GM19372 (cell line): ENCODE results near the gene DNAJA3.

ENCODE experiments used
- ATAC-seq: cut with Tn5 transposase; IDR thresholded peaks from one replicate; pipeline ENCODE4 v1.9.1; 2021; ENCODE audit warnings: mild to moderate bottlenecking, low read depth, moderate library complexity; ENCODE audit not compliant: unreplicated experiment

The DNAJA3 gene

DNA sequence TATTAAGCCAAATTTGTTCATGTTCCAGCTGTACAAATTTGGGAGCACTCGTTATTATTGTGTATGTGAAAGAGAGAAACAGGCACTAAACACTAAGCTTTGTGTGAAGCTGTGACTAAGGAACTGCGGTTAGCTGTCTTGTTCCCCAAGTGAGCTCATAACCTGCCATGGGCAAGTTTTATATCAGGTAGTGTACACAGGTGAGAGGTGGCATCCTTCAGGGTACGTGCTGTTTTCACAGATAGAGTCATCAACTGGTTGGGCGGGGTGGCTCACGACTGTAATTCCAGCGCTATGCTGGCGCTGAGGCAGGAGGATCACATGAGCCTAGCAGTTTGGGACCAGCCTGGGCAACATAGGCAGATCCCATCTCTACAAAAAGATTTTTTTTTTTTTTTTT lies 2.8 kb downstream of the DNAJA3 start:
- no peak for ATAC-seq

DNA sequence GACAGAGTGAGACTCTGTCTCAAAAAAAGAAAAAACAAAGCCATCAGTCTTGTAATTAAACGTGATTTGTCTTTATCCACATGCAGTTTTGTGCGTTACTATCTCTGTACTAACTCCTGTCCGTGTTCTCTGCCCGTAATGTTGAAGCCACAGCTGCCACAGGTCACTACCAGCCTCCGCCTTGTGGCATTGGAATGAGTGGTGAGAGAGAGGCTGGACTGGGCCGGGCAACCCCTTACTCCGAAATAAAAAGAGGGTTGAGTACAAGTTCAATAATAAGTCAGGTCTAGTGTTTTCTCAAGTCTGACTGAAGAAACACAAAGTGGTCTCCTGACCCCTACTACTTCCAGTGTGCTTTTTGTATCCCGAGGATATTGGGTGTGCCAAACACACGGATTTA lies 5.4 kb downstream of the DNAJA3 start:
- no peak for ATAC-seq

DNA sequence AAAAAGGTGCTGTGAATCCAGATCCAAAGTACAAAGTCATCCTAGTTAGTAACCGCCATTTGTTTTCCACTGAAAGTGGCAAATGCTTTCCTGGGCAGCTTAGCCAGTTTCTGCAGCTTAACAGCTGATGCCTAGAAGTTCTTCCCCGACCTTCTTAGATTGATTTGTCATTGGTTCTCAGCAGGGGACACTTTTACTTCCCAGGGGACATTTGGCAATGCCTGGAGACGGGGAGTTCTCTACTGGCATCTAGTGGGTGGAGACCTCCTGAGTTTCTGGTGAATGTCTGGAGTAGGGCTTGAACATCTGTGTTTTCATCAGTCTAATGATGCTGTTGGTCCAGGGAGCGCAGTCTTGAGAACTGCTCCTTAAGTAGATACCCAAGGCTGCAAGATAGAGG lies 7.6 kb downstream of the DNAJA3 start:
- ATAC-seq = no peak

DNA sequence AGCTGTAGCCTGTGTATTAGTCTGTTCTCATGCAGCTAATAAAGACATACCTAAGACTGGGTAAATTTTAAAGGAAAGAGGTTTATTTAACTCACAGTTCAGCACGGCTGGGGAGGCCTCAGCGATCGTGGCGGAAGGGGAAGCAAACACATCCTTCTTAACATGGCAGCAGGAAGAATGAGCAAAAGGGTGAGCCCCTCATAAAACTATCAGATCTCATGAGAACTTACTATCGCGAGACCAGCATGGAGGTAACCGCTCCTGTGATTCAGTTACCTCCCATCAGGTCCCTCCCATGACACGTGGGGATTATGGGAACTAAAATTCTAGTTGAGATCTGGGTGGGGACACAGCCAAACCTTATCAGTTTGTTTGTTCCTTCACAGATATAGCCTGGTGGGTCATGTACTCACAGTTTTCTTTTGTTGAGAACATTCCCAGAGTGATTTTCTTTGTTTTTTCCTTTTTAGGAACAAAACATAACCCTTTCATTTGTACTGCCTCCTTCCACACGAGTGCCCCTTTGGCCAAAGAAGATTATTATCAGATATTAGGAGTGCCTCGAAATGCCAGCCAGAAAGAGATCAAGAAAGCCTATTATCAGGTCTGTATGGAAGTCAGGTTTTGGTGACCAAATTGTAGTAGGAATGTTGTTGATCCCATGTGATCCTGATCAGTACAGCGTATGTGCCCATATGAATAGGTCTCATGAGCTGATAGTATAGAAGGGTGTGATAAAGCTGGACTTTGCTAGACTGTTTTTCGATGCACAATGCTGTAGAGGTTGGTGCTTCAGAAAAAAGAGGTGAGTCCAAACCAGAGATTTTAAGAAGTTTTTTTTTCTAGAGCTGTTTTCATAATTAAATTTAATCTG lies 8.5 kb downstream of the DNAJA3 start:
- no peak for ATAC-seq

DNA sequence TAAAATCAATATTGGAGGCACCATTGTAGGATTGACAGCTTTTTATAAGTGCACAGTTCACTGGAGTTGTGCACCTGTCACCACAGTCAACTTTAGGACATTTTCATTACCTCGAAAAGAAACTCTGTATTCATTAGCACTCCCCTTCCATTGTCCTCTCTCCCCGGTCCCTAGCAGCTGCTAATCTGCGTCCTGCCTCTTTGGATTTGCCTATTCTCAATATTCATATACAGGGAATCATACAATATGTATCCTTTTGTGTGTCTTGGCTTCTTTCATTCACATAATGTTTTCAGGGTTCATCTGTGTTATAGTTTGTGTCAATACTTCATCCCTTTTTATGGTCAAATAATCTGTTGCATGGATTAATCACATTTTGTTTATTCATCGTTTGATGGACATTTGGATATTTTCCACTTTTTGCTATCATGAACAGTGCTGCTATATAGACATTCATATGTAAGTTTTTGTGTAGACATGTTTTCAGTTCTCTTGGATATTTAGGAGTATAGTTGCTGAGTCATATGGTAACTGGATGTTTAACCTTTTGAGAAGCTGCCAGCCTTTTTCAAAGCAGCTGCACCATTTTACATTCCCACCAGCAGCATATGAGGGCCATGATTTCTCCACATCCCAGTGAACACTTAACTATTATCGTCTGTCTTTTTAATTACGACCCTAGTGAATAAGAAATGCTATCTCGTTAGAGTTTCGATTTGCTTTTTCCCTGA lies 9.8 kb downstream of the DNAJA3 start:
- no peak for ATAC-seq

DNA sequence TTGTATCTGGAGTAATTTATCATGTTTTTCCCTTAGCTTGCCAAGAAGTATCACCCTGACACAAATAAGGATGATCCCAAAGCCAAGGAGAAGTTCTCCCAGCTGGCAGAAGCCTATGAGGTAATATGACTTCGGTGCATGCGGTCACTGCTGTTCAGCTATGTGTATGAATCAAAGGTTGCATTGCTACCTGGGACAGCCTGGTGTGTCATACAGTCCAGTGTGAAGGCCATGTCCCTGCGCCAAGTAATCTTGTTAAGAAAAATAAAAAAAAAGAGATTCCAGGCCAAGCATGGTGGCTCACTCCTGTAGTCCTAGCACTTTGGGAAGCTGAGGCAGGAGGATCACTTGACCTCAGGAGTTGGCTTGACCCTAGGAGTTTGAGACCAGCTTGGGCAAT lies 11.7 kb downstream of the DNAJA3 start:
- ATAC-seq = no peak

DNA sequence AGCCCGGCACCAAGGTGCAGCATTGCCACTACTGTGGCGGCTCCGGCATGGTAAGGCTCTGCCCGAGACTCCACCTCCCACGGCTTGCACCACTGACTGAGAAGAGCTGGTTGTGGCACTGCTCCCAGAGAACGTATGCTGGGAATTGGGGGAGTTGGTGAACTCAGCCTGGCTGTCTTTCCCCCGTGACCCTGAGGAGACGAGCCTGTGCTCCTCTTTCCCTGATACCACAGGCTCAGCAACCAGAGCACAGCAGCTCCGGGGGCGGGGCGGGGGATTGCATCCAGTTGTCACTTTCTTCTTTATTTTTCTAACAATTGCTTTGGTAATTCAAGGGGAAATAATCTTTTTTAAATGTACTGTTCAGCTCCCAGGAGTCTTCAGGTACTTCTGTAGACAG lies 16.7 kb downstream of the DNAJA3 start:
- no peak for ATAC-seq

DNA sequence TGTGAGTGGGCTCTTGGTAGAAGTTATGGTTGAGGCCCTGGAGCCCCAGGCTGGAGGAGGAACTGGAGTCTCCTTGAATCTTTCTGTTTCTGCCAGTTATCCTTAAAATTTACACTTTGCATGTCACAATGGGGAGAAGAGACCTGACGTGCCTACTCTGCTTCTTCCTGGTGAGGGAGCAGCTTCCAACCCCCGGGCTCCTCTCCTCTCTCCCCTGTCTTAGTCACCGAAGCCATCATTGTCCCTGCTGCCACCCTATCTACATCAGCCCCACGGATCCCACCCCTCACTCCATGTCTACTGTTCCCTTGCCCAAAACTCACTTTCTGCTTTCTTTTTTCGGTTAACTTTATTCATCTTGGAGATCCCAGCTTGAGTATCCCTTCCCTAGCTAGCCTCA lies 17.6 kb downstream of the DNAJA3 start:
- ATAC-seq = no peak

DNA sequence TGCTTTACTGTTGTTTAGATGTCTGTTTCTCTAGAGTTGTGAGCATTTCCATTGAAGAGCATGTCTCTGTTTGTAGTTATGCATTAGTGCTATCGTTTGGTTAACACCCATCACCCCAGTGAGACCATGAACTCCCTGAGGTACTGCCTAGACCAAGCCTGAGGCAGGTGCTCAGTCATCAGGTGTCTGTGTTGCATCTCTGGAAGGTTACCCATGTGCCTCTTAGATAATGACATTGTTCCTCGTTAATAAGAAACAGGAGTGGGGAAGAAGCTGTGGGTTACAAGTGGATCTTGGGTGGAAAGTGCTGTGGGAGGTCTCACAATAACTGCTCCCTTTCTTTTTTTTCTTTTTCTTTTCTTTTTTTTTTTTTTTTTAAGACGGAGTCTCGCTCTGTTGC lies 18.3 kb downstream of the DNAJA3 start:
- ATAC-seq = no peak

DNA sequence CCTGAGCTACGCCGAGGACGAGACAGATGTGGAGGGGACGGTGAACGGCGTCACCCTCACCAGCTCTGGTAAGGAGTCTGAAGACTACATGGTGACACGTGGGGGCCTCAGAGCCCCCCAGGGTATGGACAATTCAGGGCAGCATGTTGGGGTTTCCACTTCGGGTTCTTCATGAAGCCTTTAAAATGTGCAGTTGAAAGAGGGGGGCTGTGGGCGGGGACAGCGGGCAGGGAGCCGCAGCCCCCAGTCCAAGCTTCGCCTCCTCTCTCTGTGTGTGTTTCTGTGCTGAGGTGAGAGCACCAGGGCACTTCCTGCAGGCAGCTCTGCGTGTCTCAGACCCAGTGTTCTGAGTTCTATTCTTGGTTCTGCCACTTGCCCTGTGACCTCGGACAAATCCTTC lies 24.8 kb downstream of the DNAJA3 start:
- no peak for ATAC-seq

DNA sequence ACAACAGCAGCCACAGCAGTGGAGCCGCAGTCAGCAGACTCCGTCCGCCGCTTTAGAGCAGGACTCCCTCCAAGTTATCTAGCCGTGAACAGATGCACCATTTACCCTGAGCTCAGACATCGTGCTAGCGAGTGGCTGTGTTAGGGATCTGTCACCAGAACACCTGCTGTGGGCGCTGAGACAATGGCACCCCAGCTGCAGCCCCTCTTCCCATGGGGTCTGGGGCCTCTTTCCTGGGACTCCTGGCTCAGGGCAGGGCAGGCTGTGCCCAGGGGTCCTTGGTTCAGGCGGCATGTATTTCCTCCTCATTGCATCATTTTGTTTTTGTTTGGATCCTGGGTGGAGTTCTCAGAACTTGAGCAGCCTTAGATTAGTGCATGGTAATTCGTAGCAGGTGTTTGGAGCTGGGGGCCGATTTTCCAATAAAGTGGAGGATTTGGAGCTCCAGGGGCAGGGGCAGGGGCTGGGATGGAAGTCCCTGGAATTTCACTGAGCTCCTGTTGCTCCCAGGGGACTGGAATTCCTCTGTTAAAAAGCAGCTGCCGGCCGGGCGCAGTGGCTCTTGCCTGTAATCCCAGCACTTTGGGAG lies 25.4 kb downstream of the DNAJA3 start:
- no peak for ATAC-seq

DNA sequence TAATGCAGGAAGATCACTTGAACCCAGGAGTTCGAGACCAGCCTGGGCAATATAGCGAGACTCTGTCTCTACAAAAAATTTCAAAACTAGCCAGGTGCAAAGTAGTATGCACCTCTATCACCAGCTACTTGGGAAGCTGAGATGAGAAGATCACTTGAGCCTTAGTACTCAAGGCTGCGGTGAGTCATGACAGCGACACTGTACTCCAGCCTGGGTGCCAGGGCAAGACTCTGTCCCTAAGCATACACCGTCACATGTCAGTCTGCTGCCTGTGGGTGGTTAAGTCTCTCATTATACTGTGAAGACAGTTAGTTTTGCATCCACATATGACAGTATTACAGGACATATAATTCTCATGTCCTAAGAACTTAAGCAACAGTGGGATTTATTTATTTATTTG lies 27.0 kb downstream of the DNAJA3 start:
- ATAC-seq = no peak

DNA sequence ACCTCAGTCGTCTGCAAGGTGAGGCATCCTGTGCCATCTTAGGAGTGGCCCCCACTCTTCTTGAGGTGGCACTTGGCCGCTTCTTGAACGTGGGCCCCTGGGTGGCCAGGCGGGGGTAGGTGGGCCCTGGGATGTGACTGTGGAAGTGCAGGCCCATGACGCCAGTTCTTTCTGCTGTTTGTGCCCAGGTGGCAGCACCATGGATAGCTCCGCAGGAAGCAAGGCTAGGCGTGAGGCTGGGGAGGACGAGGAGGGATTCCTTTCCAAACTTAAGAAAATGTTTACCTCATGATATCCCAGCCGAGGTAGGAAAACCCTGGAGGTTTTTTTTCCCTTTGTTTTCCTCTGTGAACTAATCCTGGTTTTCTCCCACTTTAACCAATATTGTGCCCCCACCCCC lies 29.0 kb downstream of the DNAJA3 start:
- no peak for ATAC-seq

DNA sequence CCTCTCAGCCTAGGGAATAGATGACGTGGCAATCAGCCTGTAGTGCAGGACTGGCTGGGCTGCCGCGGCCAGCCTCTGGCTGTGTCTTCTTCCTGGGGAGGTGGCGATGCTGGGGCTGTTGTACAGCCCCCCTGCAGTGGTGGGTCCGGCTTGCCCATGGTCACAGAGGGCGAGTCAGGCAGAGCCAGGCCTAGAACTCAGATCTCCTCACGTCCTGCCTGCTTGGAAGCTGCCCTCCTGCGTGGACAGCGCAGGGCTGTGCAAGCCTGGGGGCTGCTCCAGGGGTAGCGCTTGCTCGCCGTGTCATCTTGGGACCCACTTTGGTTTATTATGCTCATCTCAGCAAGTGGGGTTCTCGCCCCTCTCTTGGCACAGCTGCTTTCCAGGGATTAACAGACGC lies 29.4 kb downstream of the DNAJA3 start:
- ATAC-seq = no peak

DNA sequence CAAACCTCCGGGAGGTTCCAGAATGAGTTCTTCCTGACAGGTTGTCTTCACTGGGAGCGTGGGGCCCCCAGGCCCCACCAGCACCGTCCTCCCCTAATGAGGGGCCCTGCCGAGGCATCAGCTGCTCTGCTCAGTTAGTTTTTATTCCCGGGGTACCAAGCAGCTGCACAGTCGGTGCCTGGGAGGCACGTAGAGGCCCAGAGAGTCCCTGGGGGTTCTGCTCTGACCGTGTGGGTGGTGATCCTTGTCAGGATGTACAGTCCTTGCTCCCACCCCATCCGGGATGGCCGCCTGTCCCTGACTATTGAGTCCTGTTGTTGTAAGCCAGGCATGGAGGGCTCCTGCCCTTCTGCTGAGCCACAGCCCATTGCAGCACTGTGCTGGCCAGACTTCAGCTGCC lies 30.3 kb downstream of the DNAJA3 start:
- ATAC-seq = no peak

DNA sequence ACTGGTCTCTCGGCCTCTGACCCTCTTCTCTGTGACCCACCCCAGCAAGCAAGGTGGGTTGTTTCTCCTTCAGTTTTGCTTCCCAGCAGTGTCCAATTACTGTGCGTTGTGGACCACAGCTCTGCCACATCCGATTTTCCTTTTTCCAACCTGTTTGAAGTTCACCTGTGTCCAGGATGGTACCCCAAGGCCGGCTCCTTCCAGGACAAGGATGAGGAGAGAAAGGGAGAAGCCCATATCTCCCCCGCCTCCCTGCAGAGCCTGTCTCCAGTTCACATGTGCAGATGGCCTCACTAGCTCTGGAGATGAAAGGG lies 35.2 kb downstream of the DNAJA3 start:
- ATAC-seq = no peak

DNA sequence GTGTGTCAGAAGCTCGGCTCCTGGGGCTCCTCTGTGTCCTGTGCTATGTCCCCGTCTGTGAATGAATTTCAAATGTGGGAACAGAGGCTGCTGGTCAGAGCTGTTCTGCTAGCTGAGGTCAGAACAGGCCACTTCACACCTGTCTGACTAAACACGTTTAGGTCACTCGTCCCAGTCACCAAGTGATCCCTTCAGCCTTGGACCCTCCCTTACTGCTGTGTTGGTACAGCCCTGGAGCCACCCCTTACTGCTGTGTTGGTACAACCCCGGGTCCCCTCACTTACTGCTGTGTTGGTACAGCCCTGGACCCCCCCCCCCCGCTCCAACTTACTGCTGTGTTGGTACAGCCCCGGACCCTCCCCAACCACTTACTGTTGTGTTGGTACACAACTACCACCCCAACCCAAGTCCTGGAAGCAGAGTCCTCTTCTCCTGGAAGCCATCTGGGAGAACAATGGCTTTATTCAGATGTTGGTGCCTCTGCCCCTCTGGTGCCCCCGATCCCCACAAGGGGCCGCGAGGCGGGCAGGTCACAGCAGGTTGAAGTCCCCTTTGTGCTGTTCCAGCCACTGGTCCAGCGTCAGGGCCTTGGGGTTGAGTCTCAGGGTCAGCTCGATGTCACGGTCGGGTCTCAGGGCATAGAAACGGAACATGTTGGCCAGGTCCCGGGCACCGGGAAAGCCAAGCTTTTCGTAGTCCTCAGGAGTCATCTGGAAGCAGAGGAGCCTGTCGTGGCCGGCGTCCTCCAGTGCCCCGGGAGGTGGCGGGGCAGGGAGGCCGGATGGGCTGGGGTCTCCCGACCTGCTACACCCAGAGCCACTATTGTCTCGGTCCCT lies 35.8 kb downstream of the DNAJA3 start:
- no peak for ATAC-seq

DNA sequence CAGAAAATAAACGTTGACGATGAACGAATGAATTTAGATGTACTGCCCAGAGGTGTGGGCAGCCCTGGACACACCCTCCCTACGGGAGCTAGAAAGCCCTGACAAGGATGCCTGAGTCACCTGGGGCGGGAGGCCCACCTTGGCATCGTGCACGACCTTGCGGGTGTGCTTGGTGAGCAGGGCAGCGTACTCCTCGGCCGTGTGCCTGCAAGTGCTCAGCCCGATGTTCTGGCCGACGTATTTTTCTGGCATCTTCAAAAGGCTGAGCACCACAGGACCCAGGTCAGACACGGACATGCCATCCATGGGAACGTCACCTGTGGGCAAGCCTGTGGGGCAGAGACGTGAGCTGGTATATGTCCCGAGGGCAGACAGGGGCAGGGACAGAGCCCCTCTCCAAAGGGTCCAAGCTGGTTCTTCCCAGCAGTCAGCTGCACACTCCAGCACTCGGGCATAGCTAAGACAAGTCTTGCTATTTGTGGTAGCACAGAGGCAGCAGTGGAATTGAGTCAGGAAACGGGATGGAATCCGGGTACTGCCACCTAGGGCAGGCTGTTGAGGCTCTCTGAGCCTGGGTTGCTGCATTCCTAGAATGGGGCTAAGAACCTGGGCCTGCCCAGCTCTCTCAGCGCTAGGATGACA lies 38.0 kb downstream of the DNAJA3 start:
- no peak for ATAC-seq

DNA sequence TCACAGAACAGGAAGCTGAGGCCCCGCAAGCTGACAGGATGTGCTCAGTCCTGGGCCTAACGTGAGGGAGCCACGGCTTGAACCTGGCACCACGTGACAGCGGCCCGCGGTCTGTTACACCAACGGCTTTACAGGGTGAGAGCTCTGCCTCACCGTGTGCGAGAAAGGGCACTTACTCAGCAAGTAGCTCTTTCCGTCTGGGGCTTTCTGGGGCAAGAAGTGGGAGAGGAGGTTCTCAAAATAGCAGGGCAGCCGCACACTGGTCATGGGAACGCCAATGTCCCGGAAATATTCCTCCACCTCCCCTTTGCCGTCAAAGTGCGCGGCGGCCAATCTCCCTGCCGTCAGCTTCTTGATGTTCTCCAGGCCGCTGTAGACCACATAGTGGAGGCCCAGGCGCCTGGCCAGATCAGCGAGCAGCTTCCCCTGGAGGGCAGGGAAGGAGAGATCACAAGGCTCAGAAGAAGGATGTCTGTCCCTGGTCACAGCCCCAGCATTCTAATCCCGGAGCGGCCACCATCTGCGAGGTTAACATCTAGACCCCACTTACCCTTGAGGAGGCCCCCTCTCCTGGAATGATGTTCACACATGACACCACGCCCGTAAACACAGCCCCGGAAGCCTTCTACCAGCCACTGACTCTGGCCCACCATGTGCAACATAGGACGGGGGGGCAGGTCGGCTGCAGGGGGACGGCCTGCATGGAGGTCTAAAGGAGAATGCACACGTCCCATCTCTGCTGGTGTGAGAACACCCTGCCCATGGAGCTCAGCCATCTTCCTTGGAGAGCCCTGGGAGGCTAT lies 40.5 kb downstream of the DNAJA3 start:
- no peak for ATAC-seq

DNA sequence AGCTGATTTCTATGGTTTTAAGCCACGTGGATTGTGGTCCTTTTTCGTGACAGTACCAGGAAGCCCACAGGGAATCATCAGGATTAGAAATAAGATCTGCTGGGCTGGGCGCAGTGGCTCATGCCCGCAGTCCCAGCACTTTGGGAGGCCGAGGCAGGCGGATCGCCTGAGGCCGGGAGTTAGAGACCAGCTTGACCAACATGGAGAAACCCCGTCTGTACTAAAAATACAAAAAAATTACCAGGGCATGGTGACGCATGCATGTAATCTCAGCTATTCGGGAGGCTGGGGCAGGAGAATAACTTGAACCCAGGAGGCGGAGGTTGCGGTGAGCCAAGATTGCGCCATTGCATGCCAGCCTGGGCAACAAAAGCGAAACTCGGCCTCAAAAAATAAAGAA lies 42.2 kb downstream of the DNAJA3 start:
- ATAC-seq = no peak
